ENCODE results near the gene CCDC24. TPM values are rescaled to one million over a fixed set of nuclear protein-coding genes. Genes with fewer than 3 reads are reported as not detected.

Gene CCDC24
- total RNA-seq, 2 experiments from 2014 or later: 1.1 to 1.3 TPM

DNA sequence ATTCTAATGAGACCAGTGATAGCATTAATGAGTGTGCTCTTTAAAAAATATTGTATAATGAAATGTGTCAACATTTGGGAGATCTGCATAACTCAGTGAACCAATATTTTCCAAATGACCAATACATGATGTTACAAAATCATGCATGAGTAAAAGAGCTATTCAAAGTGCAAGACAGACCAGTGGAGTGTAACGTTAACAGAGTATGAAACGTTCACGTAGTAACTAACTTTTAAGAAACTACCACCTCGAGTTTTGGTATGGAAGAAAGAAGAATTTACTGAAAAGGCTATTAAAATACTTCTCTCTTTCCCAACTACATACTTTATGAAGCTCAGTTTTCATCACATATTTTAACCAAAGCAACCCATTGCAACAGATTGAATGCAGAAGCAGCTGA is 49.4 kb downstream of the CCDC24 start:
- Mint-ChIP-seq H3K27me3 (ENCODE audit: low read depth) (peaks cover 16% of the 10 kb centered on the region), H3K27ac (no peak overlapping the region), H3K36me3 (ENCODE audit: low read depth) (no peaks in the 10 kb centered on the region), H3K9me3 (ENCODE audit: insufficient read depth) (no peaks in the 10 kb centered on the region), H3K4me1 (ENCODE audit: low read depth) (no peaks in the 10 kb centered on the region), H3K4me3 (no peak overlapping the region)
- DNase-seq (no peak), ATAC-seq (no peak)
- ChIA-PET POLR2A (no interaction called here), CTCF (interaction anchor here (0.9 to 2.6 kb wide), 4 partner anchors 8 to 106 kb away, joined by 5 to 20 read pairs (median 6); partner anchors contain the start of genes ARTN and SLC6A9)

GRCh38 chr1:44043176-44044070 is 52.0 kb downstream of the CCDC24 start:
- ATAC-seq (no peak), DNase-seq (no peak)
- Mint-ChIP-seq H3K36me3 (ENCODE audit: low read depth) (no peaks in the 10 kb centered on the region), H3K4me1 (ENCODE audit: low read depth) (peaks cover 11% of the 10 kb centered on the region), H3K27ac (no peak overlapping the region), H3K27me3 (ENCODE audit: low read depth) (peaks cover 20% of the 10 kb centered on the region), H3K4me3 (no peak overlapping the region), H3K9me3 (ENCODE audit: insufficient read depth) (no peaks in the 10 kb centered on the region)
- ChIA-PET CTCF (interaction anchor here (3.5 kb wide), 1 partner anchor 38 kb away, joined by 19 read pairs; no protein-coding TSS in a partner anchor), POLR2A (interaction anchor here (1.0 kb wide), 1 partner anchor 29 kb away, joined by 3 read pairs; no protein-coding TSS in a partner anchor)

GRCh38 chr1:44044071-44044801 is 52.8 kb downstream of the CCDC24 start:
- Mint-ChIP-seq H3K9me3 (ENCODE audit: insufficient read depth) (no peaks in the 10 kb centered on the region), H3K4me3 (no peak overlapping the region), H3K36me3 (ENCODE audit: low read depth) (no peaks in the 10 kb centered on the region), H3K27me3 (ENCODE audit: low read depth) (peaks cover 23% of the 10 kb centered on the region), H3K4me1 (ENCODE audit: low read depth) (peaks cover 11% of the 10 kb centered on the region), H3K27ac (no peak overlapping the region)
- no peak for DNase-seq
- CTCF ChIA-PET: interaction anchor here (1.2 to 3.5 kb wide), 2 partner anchors 8 to 39 kb away, joined by 5 to 19 read pairs; no protein-coding TSS in a partner anchor
- POLR2A ChIA-PET: no interaction called here
- no peak for ATAC-seq

DNA sequence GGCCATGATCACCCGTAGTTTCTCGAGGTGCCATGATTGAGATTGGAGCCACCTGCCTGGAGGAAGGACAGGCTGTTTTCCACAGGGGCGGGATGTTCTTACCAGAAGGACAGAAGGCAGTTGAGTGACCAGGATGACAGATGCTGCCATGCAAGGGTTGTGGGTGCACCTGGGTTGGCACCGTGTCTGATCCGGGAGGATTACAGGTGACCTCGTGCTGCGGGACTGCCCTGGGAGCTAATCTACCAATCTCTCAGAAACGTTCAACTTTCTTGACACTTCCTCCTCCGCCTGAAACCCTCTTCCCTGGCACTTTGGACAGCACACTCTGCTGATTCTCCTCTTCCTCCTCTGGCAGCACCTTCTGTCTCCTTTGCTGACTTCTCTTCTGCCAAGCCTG is 53.7 kb downstream of the CCDC24 start:
- no peaks in the 10 kb centered on the region for H3K36me3 Mint-ChIP-seq (ENCODE audit: low read depth)
- H3K27me3 Mint-ChIP-seq (ENCODE audit: low read depth): peaks cover 19% of the 10 kb centered on the region
- POLR2A ChIA-PET: no interaction called here
- no peak for DNase-seq
- no peak overlapping the region for H3K4me3 Mint-ChIP-seq
- no peak overlapping the region for H3K27ac Mint-ChIP-seq
- CTCF ChIA-PET: interaction anchor here (1.1 to 4.8 kb wide), 4 partner anchors 9 to 282 kb away, joined by 3 to 31 read pairs (median 12); no protein-coding TSS in a partner anchor
- no peak for ATAC-seq
- H3K4me1 Mint-ChIP-seq (ENCODE audit: low read depth): peaks cover 11% of the 10 kb centered on the region
- no peaks in the 10 kb centered on the region for H3K9me3 Mint-ChIP-seq (ENCODE audit: insufficient read depth)

Other genes starting within 250 kb of the CCDC24 start
- gene ARTN, start 57.8 kb upstream of the CCDC24 start, total RNA-seq: under 1 TPM; 0.23 to 0.68 TPM
- gene IPO13, start 44.6 kb upstream of the CCDC24 start, total RNA-seq: 10 to 100 TPM; 23.7 to 24.5 TPM
- gene DPH2, start 21.6 kb upstream of the CCDC24 start, total RNA-seq: 10 to 100 TPM; 32.4 to 32.9 TPM
- 100 to 1,000 TPM; 116 to 117 TPM for gene ATP6V0B, start 16.6 kb upstream of the CCDC24 start, total RNA-seq
- gene B4GALT2, start 12.4 kb upstream of the CCDC24 start, total RNA-seq: 10 to 100 TPM; 20.1 to 20.2 TPM
- gene SLC6A9, start 39.9 kb downstream of the CCDC24 start, total RNA-seq: 1 to 10 TPM; 1.9 to 2.3 TPM
- not detected for gene KLF17, start 127.2 kb downstream of the CCDC24 start, total RNA-seq
- not detected for gene KLF18, start 150.0 kb downstream of the CCDC24 start, total RNA-seq
- gene DMAP1, start 221.9 kb downstream of the CCDC24 start, total RNA-seq: 10 to 100 TPM; 33.3 to 34.9 TPM

Measured in activated CD8-positive, alpha-beta T cell treated with anti-CD3 and anti-CD28 coated beads, Interleukin-2, amount 10 ng/mL, durations not matched to agents 7 days and 5 days (primary cell).